ENCODE results near the gene RSRC1. TPM values are rescaled to one million over a fixed set of nuclear protein-coding genes. Genes with fewer than 3 reads are reported as not detected.
"Not testable (repeated sequence)": the region's sequence is repeated elsewhere in the genome, so short reads cannot be mapped to it uniquely, and the experiment has no call there.

RSRC1 gene
- polyA plus RNA-seq, 2 donors = 10.9 to 12.3 TPM

- no peaks in the 10 kb centered on the region for H3K9me3 ChIP-seq (ENCODE audit: control insufficient read depth in 2 of 2, insufficient read depth in 1 of 2, low read depth in 1 of 2, low read length in 1 of 2)
- H3K27ac ChIP-seq (ENCODE audit: low read depth in 2 of 2, low read length in 1 of 2) = no peak overlapping the region
- H3K4me3 ChIP-seq (ENCODE audit: low read depth in 1 of 2, low read length in 2 of 2) = no peak overlapping the region
- WGBS, 2 donors = 74 to 81% methylated on average over 2 of the region's 2 CpGs
- no peaks in the 10 kb centered on the region for H3K4me1 ChIP-seq (ENCODE audit: control insufficient read depth in 2 of 2, insufficient read depth in 2 of 2, low read length in 1 of 2)
- H3K36me3 ChIP-seq (ENCODE audit: control insufficient read depth in 2 of 2, insufficient read depth in 2 of 2, low read length in 1 of 2) = no peaks in the 10 kb centered on the region
- H3K27me3 ChIP-seq (ENCODE audit: control insufficient read depth in 1 of 2, insufficient read depth in 2 of 2, low read length in 2 of 2) = no peaks in the 10 kb centered on the region
Observed at GRCh38 chr3:158205994-158206393, 96.1 kb downstream of the RSRC1 start.

GRCh38 chr3:158210067-158210466 is 100.2 kb downstream of the RSRC1 start:
- Histone ChIP-seq H3K27ac (ENCODE audit: low read depth in 2 of 2, low read length in 1 of 2) (no peak overlapping the region), H3K9me3 (ENCODE audit: control insufficient read depth in 2 of 2, insufficient read depth in 1 of 2, low read depth in 1 of 2, low read length in 1 of 2) (no peaks in the 10 kb centered on the region), H3K4me3 (ENCODE audit: low read depth in 1 of 2, low read length in 2 of 2) (no peak overlapping the region), H3K4me1 (ENCODE audit: control insufficient read depth in 2 of 2, insufficient read depth in 2 of 2, low read length in 1 of 2) (no peaks in the 10 kb centered on the region), H3K36me3 (ENCODE audit: control insufficient read depth in 2 of 2, insufficient read depth in 2 of 2, low read length in 1 of 2) (no peaks in the 10 kb centered on the region), H3K27me3 (ENCODE audit: control insufficient read depth in 1 of 2, insufficient read depth in 2 of 2, low read length in 2 of 2) (no peaks in the 10 kb centered on the region)
- 97 to 98% methylated on average over 4 of the region's 4 CpGs for WGBS, 2 donors

GRCh38 chr3:158213461-158213860 is 103.6 kb downstream of the RSRC1 start:
- H3K4me1 ChIP-seq (ENCODE audit: control insufficient read depth in 2 of 2, insufficient read depth in 2 of 2, low read length in 1 of 2) = no peaks in the 10 kb centered on the region
- H3K36me3 ChIP-seq (ENCODE audit: control insufficient read depth in 2 of 2, insufficient read depth in 2 of 2, low read length in 1 of 2) = no peaks in the 10 kb centered on the region
- H3K27ac ChIP-seq (ENCODE audit: low read depth in 2 of 2, low read length in 1 of 2) = no peak overlapping the region
- no peaks in the 10 kb centered on the region for H3K27me3 ChIP-seq (ENCODE audit: control insufficient read depth in 1 of 2, insufficient read depth in 2 of 2, low read length in 2 of 2)
- H3K4me3 ChIP-seq (ENCODE audit: low read depth in 1 of 2, low read length in 2 of 2) = no peak overlapping the region
- no peaks in the 10 kb centered on the region for H3K9me3 ChIP-seq (ENCODE audit: control insufficient read depth in 2 of 2, insufficient read depth in 1 of 2, low read depth in 1 of 2, low read length in 1 of 2)

GRCh38 chr3:158217992-158218391 is 108.1 kb downstream of the RSRC1 start:
- WGBS, 2 donors = 95 to 98% methylated on average over 3 of the region's 3 CpGs
- Histone ChIP-seq H3K4me1 (ENCODE audit: control insufficient read depth in 2 of 2, insufficient read depth in 2 of 2, low read length in 1 of 2) (no peaks in the 10 kb centered on the region), H3K4me3 (ENCODE audit: low read depth in 1 of 2, low read length in 2 of 2) (no peak overlapping the region), H3K9me3 (ENCODE audit: control insufficient read depth in 2 of 2, insufficient read depth in 1 of 2, low read depth in 1 of 2, low read length in 1 of 2) (no peaks in the 10 kb centered on the region), H3K27ac (ENCODE audit: low read depth in 2 of 2, low read length in 1 of 2) (no peak overlapping the region), H3K36me3 (ENCODE audit: control insufficient read depth in 2 of 2, insufficient read depth in 2 of 2, low read length in 1 of 2) (no peaks in the 10 kb centered on the region), H3K27me3 (ENCODE audit: control insufficient read depth in 1 of 2, insufficient read depth in 2 of 2, low read length in 2 of 2) (no peaks in the 10 kb centered on the region)

- Histone ChIP-seq H3K9me3 (ENCODE audit: control insufficient read depth in 2 of 2, insufficient read depth in 1 of 2, low read depth in 1 of 2, low read length in 1 of 2) (no peaks in the 10 kb centered on the region), H3K36me3 (ENCODE audit: control insufficient read depth in 2 of 2, insufficient read depth in 2 of 2, low read length in 1 of 2) (no peaks in the 10 kb centered on the region), H3K4me1 (ENCODE audit: control insufficient read depth in 2 of 2, insufficient read depth in 2 of 2, low read length in 1 of 2) (no peaks in the 10 kb centered on the region), H3K27ac (ENCODE audit: low read depth in 2 of 2, low read length in 1 of 2) (no peak overlapping the region), H3K4me3 (ENCODE audit: low read depth in 1 of 2, low read length in 2 of 2) (no peak overlapping the region), H3K27me3 (ENCODE audit: control insufficient read depth in 1 of 2, insufficient read depth in 2 of 2, low read length in 2 of 2) (no peaks in the 10 kb centered on the region)
Observed at GRCh38 chr3:158220575-158220974, 110.7 kb downstream of the RSRC1 start.

GRCh38 chr3:158221426-158221825 is 111.5 kb downstream of the RSRC1 start:
- 68 to 84% methylated on average over 2 of the region's 2 CpGs for WGBS, 2 donors
- H3K27ac ChIP-seq (ENCODE audit: low read depth in 2 of 2, low read length in 1 of 2) = no peak overlapping the region
- no peaks in the 10 kb centered on the region for H3K36me3 ChIP-seq (ENCODE audit: control insufficient read depth in 2 of 2, insufficient read depth in 2 of 2, low read length in 1 of 2)
- no peaks in the 10 kb centered on the region for H3K4me1 ChIP-seq (ENCODE audit: control insufficient read depth in 2 of 2, insufficient read depth in 2 of 2, low read length in 1 of 2)
- no peak overlapping the region for H3K4me3 ChIP-seq (ENCODE audit: low read depth in 1 of 2, low read length in 2 of 2)
- no peaks in the 10 kb centered on the region for H3K9me3 ChIP-seq (ENCODE audit: control insufficient read depth in 2 of 2, insufficient read depth in 1 of 2, low read depth in 1 of 2, low read length in 1 of 2)
- H3K27me3 ChIP-seq (ENCODE audit: control insufficient read depth in 1 of 2, insufficient read depth in 2 of 2, low read length in 2 of 2) = no peaks in the 10 kb centered on the region

- Histone ChIP-seq H3K4me1 (ENCODE audit: control insufficient read depth in 2 of 2, insufficient read depth in 2 of 2, low read length in 1 of 2) (no peaks in the 10 kb centered on the region), H3K4me3 (ENCODE audit: low read depth in 1 of 2, low read length in 2 of 2) (no peak overlapping the region), H3K9me3 (ENCODE audit: control insufficient read depth in 2 of 2, insufficient read depth in 1 of 2, low read depth in 1 of 2, low read length in 1 of 2) (no peaks in the 10 kb centered on the region), H3K27ac (ENCODE audit: low read depth in 2 of 2, low read length in 1 of 2) (no peak overlapping the region), H3K36me3 (ENCODE audit: control insufficient read depth in 2 of 2, insufficient read depth in 2 of 2, low read length in 1 of 2) (no peaks in the 10 kb centered on the region), H3K27me3 (ENCODE audit: control insufficient read depth in 1 of 2, insufficient read depth in 2 of 2, low read length in 2 of 2) (no peaks in the 10 kb centered on the region)
Observed at GRCh38 chr3:158226429-158226828, 116.5 kb downstream of the RSRC1 start.

- not testable (repeated sequence) for H3K27me3 ChIP-seq (ENCODE audit: control insufficient read depth in 1 of 2, insufficient read depth in 2 of 2, low read length in 2 of 2); H3K36me3 ChIP-seq (ENCODE audit: control insufficient read depth in 2 of 2, insufficient read depth in 2 of 2, low read length in 1 of 2); H3K27ac ChIP-seq (ENCODE audit: low read depth in 2 of 2, low read length in 1 of 2); H3K4me3 ChIP-seq (ENCODE audit: low read depth in 1 of 2, low read length in 2 of 2); H3K4me1 ChIP-seq (ENCODE audit: control insufficient read depth in 2 of 2, insufficient read depth in 2 of 2, low read length in 1 of 2); H3K9me3 ChIP-seq (ENCODE audit: control insufficient read depth in 2 of 2, insufficient read depth in 1 of 2, low read depth in 1 of 2, low read length in 1 of 2)
- whole genome bisulfite sequencing, 2 donors = 89 to 91% methylated on average over 10 of the region's 10 CpGs
Observed at GRCh38 chr3:158228942-158229341, 119.1 kb downstream of the RSRC1 start.

GRCh38 chr3:158233791-158234190 is 123.9 kb downstream of the RSRC1 start:
- no peak overlapping the region for H3K4me3 ChIP-seq (ENCODE audit: low read depth in 1 of 2, low read length in 2 of 2)
- WGBS, 2 donors = 95 to 96% methylated on average over 1 of the region's 1 CpG
- no peak overlapping the region for H3K27ac ChIP-seq (ENCODE audit: low read depth in 2 of 2, low read length in 1 of 2)
- H3K9me3 ChIP-seq (ENCODE audit: control insufficient read depth in 2 of 2, insufficient read depth in 1 of 2, low read depth in 1 of 2, low read length in 1 of 2) = no peaks in the 10 kb centered on the region
- no peaks in the 10 kb centered on the region for H3K27me3 ChIP-seq (ENCODE audit: control insufficient read depth in 1 of 2, insufficient read depth in 2 of 2, low read length in 2 of 2)
- H3K4me1 ChIP-seq (ENCODE audit: control insufficient read depth in 2 of 2, insufficient read depth in 2 of 2, low read length in 1 of 2) = no peaks in the 10 kb centered on the region
- H3K36me3 ChIP-seq (ENCODE audit: control insufficient read depth in 2 of 2, insufficient read depth in 2 of 2, low read length in 1 of 2) = no peaks in the 10 kb centered on the region

- no peaks in the 10 kb centered on the region for H3K27me3 ChIP-seq (ENCODE audit: control insufficient read depth in 1 of 2, insufficient read depth in 2 of 2, low read length in 2 of 2)
- H3K4me1 ChIP-seq (ENCODE audit: control insufficient read depth in 2 of 2, insufficient read depth in 2 of 2, low read length in 1 of 2) = no peaks in the 10 kb centered on the region
- no peak overlapping the region for H3K4me3 ChIP-seq (ENCODE audit: low read depth in 1 of 2, low read length in 2 of 2)
- peaks cover 0 to 2% of the 10 kb centered on the region in 2 donors for H3K36me3 ChIP-seq (ENCODE audit: control insufficient read depth in 2 of 2, insufficient read depth in 2 of 2, low read length in 1 of 2)
- no peaks in the 10 kb centered on the region for H3K9me3 ChIP-seq (ENCODE audit: control insufficient read depth in 2 of 2, insufficient read depth in 1 of 2, low read depth in 1 of 2, low read length in 1 of 2)
- H3K27ac ChIP-seq (ENCODE audit: low read depth in 2 of 2, low read length in 1 of 2) = no peak overlapping the region
- 93 to 95% methylated on average over 1 of the region's 1 CpG for WGBS, 2 donors
Observed at GRCh38 chr3:158244274-158244673, 134.4 kb downstream of the RSRC1 start.

Measured in esophagus (tissue), 2 donors.